Mucosa of rectum (tissue), 2 donors: ENCODE results near the gene PPIE.
"Not testable (repeated sequence)": the region's sequence is repeated elsewhere in the genome, so short reads cannot be mapped to it uniquely, and the experiment has no call there.

Source experiments
- H3K27ac ChIP-seq, 2 donors: one replicate each; pipeline ENCODE4 v1.7.0; 2013; ENCODE audit warnings: inconsistent platforms in 2 of 2, low read depth in 2 of 2, low read length in 2 of 2
- H3K27me3 ChIP-seq, 2 donors: one replicate each; pipeline ENCODE4 v1.7.0; 2013; ENCODE audit warnings: low read length in 2 of 2; ENCODE audit not compliant: control insufficient read depth in 2 of 2, insufficient read depth in 2 of 2
- H3K36me3 ChIP-seq, 2 donors: one replicate each; pipeline ENCODE4 v1.7.0; 2013; ENCODE audit warnings: low read length in 2 of 2; ENCODE audit not compliant: control insufficient read depth in 2 of 2, insufficient read depth in 2 of 2
- H3K4me1 ChIP-seq, 2 donors: one replicate each; pipeline ENCODE4 v1.7.0; 2013; ENCODE audit warnings: low read length in 2 of 2, mild to moderate bottlenecking in 1 of 2; ENCODE audit not compliant: control insufficient read depth in 2 of 2, insufficient read depth in 2 of 2
- H3K4me3 ChIP-seq, 2 donors: one replicate each; pipeline ENCODE4 v1.7.0; 2013; ENCODE audit warnings: low read length in 2 of 2
- H3K9ac ChIP-seq, 2 donors: one replicate each; pipeline ENCODE4 v1.7.0; 2013; ENCODE audit warnings: low read length in 2 of 2, low read depth in 1 of 2, mild to moderate bottlenecking in 1 of 2
- H3K9me3 ChIP-seq, 2 donors: one replicate each; pipeline ENCODE4 v1.7.0; 2013; ENCODE audit warnings: low read length in 2 of 2; ENCODE audit not compliant: control insufficient read depth in 2 of 2
- donor health status: healthy.
- donor health status: Normal muscosa, but diverticular disease.

The PPIE gene

DNA sequence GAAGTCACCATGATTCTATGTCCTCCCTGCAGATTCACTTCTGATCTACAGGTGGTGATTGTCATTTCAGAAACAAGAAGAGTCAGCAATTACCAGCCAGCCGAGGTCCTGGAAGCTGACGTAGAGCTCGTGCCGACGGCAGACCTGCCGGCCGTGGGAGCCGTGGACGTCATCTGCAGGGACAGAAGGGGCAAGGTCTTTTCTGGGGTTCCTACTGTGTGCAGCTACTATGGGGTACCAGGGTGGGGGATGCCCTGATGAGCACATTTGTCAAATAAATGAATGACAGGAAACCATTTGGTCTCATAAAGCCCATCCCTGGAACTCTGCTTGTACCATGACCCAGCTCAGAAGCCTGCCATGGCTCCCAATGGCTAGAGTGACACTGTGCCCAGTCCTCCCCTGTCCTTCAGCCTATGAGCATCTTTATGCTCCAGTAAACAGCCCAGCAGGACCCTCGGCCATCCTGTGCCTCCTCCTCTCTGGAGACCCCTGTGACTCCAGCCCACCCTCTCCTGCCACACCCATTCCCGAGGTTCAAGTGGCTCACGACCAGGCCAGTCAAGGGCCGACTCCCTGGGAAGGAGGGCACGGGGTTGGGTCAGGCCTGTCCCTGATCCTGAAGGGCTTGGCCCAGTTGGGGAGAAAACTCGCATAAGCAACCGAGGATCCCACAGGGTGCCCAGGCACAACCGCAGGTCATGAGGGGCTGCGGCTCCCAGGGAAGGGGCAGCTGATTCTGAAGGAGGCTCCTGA lies 25.1 kb downstream of the PPIE start:
- H3K9ac ChIP-seq, H3K27me3 ChIP-seq, H3K4me1 ChIP-seq, H3K9me3 ChIP-seq, H3K27ac ChIP-seq, H3K4me3 ChIP-seq: not testable (repeated sequence)
- peaks cover 3 to 11% of the 10 kb centered on the region in 2 donors for H3K36me3 ChIP-seq

GRCh38 chr1:39764512-39764911 lies 25.8 kb downstream of the PPIE start:
- not testable (repeated sequence) for H3K4me3 ChIP-seq, H3K9ac ChIP-seq, H3K27ac ChIP-seq, H3K36me3 ChIP-seq, H3K9me3 ChIP-seq, H3K27me3 ChIP-seq, H3K4me1 ChIP-seq

DNA sequence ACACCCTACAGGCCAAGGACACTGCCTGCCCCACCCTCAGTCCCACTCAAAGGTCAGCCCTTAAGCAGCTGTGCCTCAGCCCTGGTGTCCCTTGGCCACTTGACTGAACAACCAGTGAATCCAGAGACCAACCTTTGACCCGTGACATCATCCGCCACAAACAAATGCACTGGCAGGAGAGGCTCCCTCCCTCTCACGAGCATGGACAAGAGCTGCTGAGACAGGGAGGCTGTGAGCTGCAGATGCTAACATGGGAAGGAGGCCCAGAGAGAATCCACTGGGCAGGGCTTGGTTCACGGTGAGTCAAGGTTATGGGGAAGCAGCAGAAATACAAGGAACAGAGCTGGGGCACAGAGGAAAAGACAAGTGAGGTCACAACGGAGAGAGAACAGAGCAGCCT lies 27.8 kb downstream of the PPIE start:
- not testable (repeated sequence) for H3K27ac ChIP-seq, H3K4me1 ChIP-seq, H3K36me3 ChIP-seq

GRCh38 chr1:39769502-39769901 lies 30.8 kb downstream of the PPIE start:
- H3K4me3 ChIP-seq, H3K4me1 ChIP-seq, H3K9me3 ChIP-seq, H3K27ac ChIP-seq, H3K36me3 ChIP-seq, H3K27me3 ChIP-seq, H3K9ac ChIP-seq: not testable (repeated sequence)

More for the DNA sequence above, 27.8 kb downstream of the PPIE start:
- not testable (repeated sequence) for H3K27me3 ChIP-seq, H3K9ac ChIP-seq, H3K9me3 ChIP-seq, H3K4me3 ChIP-seq

GRCh38 chr1:39770100-39771021 lies 31.7 kb downstream of the PPIE start:
- H3K9ac ChIP-seq, H3K27ac ChIP-seq, H3K27me3 ChIP-seq, H3K9me3 ChIP-seq, H3K4me3 ChIP-seq, H3K4me1 ChIP-seq, H3K36me3 ChIP-seq: not testable (repeated sequence)

DNA sequence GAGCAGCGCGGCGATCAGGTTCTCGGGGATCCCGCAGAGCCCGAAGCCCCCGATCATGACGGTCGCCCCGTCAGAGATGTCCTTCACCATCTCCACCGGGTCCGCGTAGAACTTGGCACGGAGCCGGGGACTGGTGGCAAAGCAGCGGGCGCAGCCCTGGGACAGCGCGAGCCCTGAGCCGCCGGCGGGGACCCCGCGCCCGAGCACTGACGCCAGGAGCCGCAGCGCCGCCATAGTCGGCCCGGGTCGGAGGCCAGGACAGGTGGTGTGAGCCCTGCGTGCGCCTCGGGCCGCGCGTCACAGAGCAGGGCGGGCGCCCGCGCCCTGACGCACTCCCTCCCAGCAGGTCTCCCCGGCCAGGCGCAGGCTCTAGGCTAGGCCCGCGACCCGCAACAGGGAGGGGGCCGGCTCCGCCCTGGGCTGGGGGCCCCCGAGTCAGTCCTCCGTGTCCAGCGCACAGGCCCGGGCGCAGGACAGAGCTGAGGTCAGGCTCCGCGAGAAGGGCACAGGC lies 32.4 kb downstream of the PPIE start, which contains the start of gene OXCT2:
OXCT2 (minus strand) TSS at position 327 of the 511 bp plus-strand sequence; CDS start at position 234, 93 bp downstream.
- H3K4me3 ChIP-seq, H3K9ac ChIP-seq, H3K9me3 ChIP-seq, H3K27me3 ChIP-seq, H3K36me3 ChIP-seq, H3K27ac ChIP-seq, H3K4me1 ChIP-seq: not testable (repeated sequence)

DNA sequence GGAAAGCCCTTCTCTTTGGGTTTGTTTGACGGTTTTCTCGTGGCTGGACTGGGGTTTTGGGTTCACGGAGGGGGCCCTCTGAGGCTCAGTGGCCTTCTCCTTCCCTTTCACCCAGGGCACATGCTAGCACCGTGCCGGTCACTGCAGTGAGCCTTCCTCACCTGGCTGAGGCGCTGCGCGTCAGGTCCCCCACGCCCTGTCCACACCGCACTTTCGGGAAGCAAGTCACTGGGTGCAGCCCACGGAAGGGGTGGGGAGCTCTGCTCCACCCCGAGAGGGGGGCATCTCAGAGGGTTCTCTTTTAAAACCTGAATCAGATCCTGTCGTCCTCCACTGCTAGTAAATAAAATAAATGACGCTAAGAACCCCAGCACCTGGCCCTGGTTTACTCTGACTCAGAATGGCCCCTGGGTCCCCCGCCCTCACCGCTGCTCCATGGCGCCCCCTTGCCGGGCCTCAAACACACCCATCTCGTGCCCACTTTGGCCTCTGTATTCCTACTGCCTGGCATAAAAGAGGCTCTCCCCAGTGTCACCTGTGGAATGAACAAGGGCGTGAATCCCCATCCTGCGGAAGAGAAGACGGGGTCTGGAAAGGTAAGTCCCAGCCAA lies 34.8 kb downstream of the PPIE start:
- not testable (repeated sequence) for H3K4me1 ChIP-seq, H3K27me3 ChIP-seq, H3K9ac ChIP-seq, H3K4me3 ChIP-seq, H3K27ac ChIP-seq, H3K9me3 ChIP-seq, H3K36me3 ChIP-seq

DNA sequence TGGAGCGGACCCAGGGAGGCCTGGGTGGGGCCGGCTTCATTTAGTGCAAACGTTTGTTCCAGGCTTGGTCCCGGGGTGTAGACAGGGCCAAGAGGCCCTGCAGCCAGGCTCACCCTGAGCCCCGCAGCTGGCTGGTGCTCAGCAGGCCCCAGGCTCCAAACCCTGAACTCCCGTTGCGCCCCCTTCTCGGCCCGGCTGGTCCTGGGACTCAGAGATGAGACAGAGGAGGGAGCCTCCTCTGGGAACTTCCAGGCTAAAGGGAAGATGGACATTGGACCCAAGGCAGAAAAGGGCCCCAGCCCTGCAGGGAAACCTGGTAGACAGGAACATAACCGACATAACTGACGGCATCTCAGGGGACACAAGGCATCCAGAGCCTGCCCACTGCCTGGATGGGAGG lies 36.5 kb downstream of the PPIE start:
- H3K4me1 ChIP-seq, H3K27me3 ChIP-seq, H3K36me3 ChIP-seq, H3K9me3 ChIP-seq, H3K4me3 ChIP-seq, H3K9ac ChIP-seq: not testable (repeated sequence)
- H3K27ac ChIP-seq, result peak overlapping the region in 1 of 2 donors; percentile 32

GRCh38 chr1:39775676-39776399 lies 37.2 kb downstream of the PPIE start:
- not testable (repeated sequence) for H3K27me3 ChIP-seq, H3K4me1 ChIP-seq, H3K9ac ChIP-seq, H3K36me3 ChIP-seq, H3K9me3 ChIP-seq, H3K4me3 ChIP-seq
- peak overlapping the region in 1 of 2 donors; percentile 32 for H3K27ac ChIP-seq
